Right renal pelvis (tissue), 4 donors: ENCODE data around the gene EIF5B. TPM values are rescaled to one million over a fixed set of nuclear protein-coding genes. Genes with fewer than 3 reads are reported as not detected.
"Not testable (repeated sequence)": the region's sequence is repeated elsewhere in the genome, so short reads cannot be mapped to it uniquely, and the experiment has no call there.

Experiments
- DNase-seq, 4 donors: peaks; one replicate each; pipeline ENCODE4 v3.0.0-alpha.2; 2013; ENCODE audit warnings: low read depth in 4 of 4, low spot score in 3 of 4, missing footprints in 1 of 4
- polyA plus RNA-seq, 4 donors: library from polyadenylated mRNA; unstranded; fragments of 120-200 nt; gene quantifications; one replicate each; pipeline ENCODE4 v1.2.1, GENCODE V29; 2013; ENCODE audit not compliant: insufficient read length in 4 of 4

The EIF5B gene, protein sequence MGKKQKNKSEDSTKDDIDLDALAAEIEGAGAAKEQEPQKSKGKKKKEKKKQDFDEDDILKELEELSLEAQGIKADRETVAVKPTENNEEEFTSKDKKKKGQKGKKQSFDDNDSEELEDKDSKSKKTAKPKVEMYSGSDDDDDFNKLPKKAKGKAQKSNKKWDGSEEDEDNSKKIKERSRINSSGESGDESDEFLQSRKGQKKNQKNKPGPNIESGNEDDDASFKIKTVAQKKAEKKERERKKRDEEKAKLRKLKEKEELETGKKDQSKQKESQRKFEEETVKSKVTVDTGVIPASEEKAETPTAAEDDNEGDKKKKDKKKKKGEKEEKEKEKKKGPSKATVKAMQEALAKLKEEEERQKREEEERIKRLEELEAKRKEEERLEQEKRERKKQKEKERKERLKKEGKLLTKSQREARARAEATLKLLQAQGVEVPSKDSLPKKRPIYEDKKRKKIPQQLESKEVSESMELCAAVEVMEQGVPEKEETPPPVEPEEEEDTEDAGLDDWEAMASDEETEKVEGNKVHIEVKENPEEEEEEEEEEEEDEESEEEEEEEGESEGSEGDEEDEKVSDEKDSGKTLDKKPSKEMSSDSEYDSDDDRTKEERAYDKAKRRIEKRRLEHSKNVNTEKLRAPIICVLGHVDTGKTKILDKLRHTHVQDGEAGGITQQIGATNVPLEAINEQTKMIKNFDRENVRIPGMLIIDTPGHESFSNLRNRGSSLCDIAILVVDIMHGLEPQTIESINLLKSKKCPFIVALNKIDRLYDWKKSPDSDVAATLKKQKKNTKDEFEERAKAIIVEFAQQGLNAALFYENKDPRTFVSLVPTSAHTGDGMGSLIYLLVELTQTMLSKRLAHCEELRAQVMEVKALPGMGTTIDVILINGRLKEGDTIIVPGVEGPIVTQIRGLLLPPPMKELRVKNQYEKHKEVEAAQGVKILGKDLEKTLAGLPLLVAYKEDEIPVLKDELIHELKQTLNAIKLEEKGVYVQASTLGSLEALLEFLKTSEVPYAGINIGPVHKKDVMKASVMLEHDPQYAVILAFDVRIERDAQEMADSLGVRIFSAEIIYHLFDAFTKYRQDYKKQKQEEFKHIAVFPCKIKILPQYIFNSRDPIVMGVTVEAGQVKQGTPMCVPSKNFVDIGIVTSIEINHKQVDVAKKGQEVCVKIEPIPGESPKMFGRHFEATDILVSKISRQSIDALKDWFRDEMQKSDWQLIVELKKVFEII
- 10 to 100 TPM; 56.5 to 76.6 (median 69.9) TPM for polyA plus RNA-seq

- DNase-seq = peak; percentile 88 to 92 (median 90)
These were observed at the start of gene EIF5B for GRCh38 chr2:99337113-99338028. Gene EIF5B, plus strand, starts transcription at chr2:99337389. Its CDS starts 166 bp downstream, at chr2:99337555.

GRCh38 chr2:99297994-99298393 is 39.2 kb upstream of the EIF5B start:
- no peak for DNase-seq

GRCh38 chr2:99299580-99299979 is 37.6 kb upstream of the EIF5B start:
- DNase-seq = no peak

DNA sequence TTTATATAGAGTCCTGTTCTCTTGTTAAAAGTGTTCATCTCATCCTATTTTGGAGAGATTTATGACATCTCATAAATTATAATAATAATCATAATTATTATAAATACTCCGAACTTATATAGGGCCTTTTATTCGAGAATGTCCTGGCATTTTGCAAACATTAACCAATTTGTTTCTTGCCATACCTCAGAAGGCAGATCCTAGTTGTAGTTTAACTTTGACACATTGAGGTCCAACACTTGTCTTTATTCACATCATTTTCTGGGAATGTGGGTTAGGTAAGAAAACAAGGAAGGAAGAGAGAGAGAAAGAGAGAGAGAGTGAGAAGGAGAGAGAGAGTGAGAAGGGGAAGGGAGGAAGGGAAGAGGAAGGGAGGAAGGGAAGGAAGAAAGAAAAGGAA is 36.1 kb upstream of the EIF5B start, which contains the start of gene LYG1:
Gene LYG1, minus strand, starts transcription at position 101 of the 400 bp plus-strand sequence. CDS start 5,527 bp downstream, outside the sequence.
- DNase-seq = not testable (repeated sequence)

- no peak for DNase-seq
These were observed 19.9 kb upstream of the EIF5B start for GRCh38 chr2:99317161-99317872.

DNA sequence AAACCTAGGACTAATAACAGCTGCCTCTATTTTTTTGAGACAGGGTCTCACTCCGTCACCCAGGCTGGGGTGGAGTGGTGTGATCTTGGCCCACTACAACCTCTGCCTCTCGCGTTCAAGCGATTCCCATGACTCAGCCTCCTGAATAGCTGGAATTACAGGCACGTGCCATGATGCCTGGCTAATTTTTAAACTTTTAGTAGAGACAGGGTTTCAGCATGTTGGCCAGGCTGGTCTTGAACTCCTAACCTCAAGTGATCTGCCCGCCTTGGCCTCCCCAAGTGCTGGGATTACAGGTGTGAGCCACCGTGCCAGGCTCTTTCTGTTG is 19.4 kb upstream of the EIF5B start:
- DNase-seq = not testable (repeated sequence)

DNA sequence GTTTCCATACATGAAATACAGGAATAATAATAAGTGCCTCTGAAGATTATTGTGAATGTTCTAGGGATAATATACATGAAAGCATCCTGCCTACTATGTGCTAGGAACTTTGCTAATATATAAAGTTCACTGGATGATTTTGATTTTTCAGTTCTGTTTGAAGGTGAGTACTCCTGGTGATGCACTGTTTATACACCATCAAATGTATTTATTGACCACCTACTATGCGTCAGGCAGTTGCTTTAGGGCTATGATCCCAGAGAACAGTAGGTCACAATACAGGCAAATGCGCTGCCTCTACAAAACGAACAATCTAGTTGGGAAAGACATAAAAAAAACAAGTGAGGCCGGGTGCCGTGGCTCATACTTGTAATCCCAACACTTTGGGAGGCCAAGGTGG is 11.8 kb upstream of the EIF5B start:
- DNase-seq = no peak

DNA sequence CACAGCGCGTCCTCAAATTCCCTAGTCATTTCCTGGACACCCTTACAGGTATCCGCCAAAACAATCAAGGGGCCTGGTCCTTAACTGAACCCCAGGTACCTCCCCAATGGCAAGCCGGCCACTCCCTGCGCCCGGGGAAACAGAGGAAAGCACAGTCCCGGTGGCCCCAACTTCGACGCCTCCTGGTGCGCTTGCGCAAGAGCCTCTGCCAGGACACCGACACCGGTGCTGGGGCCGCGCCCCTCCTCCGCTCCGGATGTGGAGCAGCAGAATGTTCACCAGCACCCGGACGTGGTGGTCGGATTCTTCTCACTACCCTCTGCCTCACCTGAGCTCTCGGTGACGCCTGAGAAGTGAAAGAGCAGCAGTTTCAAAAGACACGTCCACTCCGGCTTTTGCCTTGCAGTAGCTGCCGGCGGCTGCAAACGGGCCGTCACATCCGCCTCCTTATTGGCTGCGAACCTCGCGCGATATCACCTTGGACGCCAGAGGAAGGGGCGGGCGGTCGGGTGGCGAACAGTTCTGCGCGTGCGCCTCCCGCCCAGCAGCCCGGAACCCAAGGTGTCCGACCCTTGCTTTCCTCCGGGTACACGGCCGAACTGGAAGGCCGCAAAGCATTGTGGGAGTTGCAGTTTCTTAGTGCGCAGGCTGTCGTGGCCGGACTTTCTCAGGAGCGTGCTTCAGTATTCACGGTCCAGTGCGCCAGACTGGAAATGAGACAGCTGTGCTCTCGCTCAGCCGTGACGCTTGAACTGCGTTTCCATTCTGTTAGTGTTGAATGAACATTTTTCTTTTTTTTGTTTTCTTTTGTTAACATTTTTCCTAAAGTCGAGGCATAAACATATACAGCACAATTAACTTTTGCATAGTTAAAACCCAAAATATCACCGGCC is 1.0 kb upstream of the EIF5B start, which contains the start of gene TXNDC9:
Gene TXNDC9, minus strand, starts transcription at position 423 of the 893 bp plus-strand sequence. CDS start 3,123 bp downstream, outside the sequence.
- DNase-seq = peak; percentile 99 to 100 (median 100)

GRCh38 chr2:99336804-99337112 is 431 bp upstream of the EIF5B start:
- DNase-seq = peak in 2 of 4 donors; percentile 16 to 68

DNA sequence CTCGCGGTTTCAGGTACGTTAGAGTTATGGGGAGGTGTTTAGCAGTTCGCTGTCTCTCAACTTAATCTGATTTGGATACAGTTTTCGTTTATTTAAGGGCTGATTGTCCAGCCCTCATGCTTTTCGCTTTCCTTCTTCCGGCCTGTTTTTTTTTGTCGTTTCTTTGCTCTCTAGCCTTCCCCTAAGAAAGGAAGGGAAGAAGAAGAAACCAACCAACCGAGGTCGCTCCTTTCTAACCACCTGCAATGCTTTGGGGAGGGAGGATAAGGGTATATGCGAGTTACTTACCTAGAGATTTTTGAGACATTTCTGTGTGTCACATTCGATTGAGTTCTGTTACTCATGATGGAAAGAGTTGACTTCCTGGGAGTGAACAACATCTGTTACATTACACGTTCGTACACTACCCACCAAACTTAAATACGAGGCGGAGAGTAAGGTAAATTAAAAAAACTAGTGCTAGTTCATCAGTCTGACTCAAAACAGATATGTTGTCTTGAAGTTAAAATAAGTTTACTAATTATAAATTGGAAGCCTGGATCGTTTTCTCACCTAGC is 918 bp downstream of the EIF5B start:
- DNase-seq = peak in 1 of 4 donors; percentile 16

- no peak for DNase-seq
These were observed 3.6 kb downstream of the EIF5B start for GRCh38 chr2:99340669-99341236.

- no peak for DNase-seq
These were observed 5.3 kb downstream of the EIF5B start for GRCh38 chr2:99342536-99342935.

DNA sequence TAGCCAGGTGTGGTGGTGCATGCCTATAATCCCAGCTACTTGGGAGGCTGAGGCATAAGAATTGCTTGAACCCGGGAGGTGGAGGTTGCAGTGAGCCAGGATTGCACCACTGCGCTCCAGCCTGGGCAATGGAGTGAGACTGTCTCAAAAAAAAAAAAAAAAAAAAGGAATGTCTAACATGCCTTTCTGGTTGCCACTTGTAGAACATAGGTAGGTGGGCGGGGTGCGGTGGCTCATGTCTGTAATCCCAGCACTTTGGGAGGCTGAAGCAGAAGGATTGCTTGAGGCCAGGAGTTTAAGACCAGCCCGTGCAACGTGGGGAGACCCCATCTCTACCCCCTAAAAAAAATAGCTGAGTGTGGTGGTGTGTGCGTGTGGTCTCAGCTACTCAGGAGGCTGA is 8.3 kb downstream of the EIF5B start:
- not testable (repeated sequence) for DNase-seq

GRCh38 chr2:99346218-99346617 is 9.0 kb downstream of the EIF5B start:
- no peak for DNase-seq

DNA sequence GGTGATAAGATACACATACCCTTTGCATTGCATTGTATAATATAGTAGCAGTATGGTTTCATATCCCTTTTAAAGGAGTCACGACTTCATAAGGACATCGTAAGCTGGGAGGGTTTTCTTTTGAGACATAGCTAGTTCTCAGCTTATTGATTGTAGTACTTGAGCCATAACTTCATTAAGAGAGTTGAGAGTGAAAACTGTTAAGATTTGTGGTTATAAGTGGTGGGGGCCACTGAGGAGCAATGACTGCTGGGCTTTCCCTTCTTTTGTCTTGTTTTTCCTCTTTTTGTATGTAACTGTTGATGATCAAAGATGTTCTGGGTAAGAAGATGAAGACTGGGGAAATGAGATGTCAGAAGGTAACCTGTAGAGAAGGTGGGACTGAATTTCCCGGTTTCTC is 11.0 kb downstream of the EIF5B start:
- DNase-seq = no peak

DNA sequence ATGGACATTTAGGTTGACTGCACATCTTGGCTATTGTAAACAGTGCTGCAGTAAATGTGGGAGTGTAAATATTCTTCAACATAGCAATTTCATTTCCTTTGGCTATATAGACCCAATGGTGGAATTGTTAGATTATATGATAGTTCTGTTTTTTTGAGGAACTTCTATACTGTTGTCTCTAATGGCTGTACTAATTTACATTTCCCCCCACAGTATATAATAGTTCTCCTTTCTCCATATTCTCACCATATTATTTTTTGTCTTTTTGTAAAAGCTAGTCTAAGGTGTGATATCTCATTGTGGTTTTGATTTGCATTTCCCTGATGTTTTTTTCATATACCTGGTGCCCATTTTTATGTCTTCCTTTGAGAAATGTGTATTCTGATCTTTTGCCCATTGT is 13.0 kb downstream of the EIF5B start:
- no peak for DNase-seq

GRCh38 chr2:99354070-99354469 is 16.9 kb downstream of the EIF5B start:
- DNase-seq = no peak
